PC-9 (cell line): ENCODE data around the gene KCNV2. TPM values are rescaled to one million over a fixed set of nuclear protein-coding genes. Genes with fewer than 3 reads are reported as not detected.

Experiments used
- BruUV-seq: library from RNA; stranded (reverse); fragments of 400-500 nt; replicated peaks from 2 replicates; lab custom pipeline; 2021; lab: Mats Ljungman, UMichigan
- CTCF ChIA-PET: fragments of 300-600 bp; sonication (Branson Sonifier 250); formaldehyde crosslinking; loops from one replicate; lab custom pipeline; 2022; ENCODE audit warnings: antibody characterized with exemption; lab: Charles Lee
- POLR2A ChIA-PET: fragments of 300-600 bp; sonication (Branson Sonifier 250); formaldehyde crosslinking; loops from one replicate; lab custom pipeline; 2022; ENCODE audit warnings: antibody characterized with exemption; ENCODE audit not compliant: unreplicated experiment; lab: Charles Lee
- DNase-seq, 2 experiments: peaks; one replicate each; pipeline versions ENCODE4 v3.0.0 to v3.0.0-alpha.2; 2015 to 2022; ENCODE audit warnings: mixed read lengths in 1 of 2
- H2AFZ ChIP-seq: fragments of 200-600 bp; sonication (generic); 2 replicates; pipeline ENCODE4 v1.8.1; 2017; ENCODE audit warnings: antibody characterized with exemption
- H3F3A ChIP-seq: fragments of 200-600 bp; sonication (generic); 2 replicates; pipeline ENCODE4 v1.8.1; 2017; ENCODE audit warnings: antibody characterized with exemption, mild to moderate bottlenecking, low read depth; ENCODE audit not compliant: insufficient read depth
- H3K27ac ChIP-seq: fragments of 200-600 bp; sonication (generic); 2 replicates; pipeline ENCODE4 v1.6.1; 2016; ENCODE audit warnings: mixed run types
- H3K27me3 ChIP-seq: fragments of 200-600 bp; sonication (generic); 2 replicates; pipeline ENCODE4 v1.6.1; 2016; ENCODE audit warnings: low read depth, mixed run types; ENCODE audit not compliant: insufficient read depth
- H3K36me3 ChIP-seq: fragments of 200-600 bp; sonication (generic); 2 replicates; pipeline ENCODE4 v1.6.1; 2016; ENCODE audit warnings: low read depth, mixed run types
- H3K4me1 ChIP-seq: fragments of 200-600 bp; sonication (generic); replicated peaks from 2 replicates; pipeline ENCODE4 v1.6.1; 2016; ENCODE audit warnings: mixed run types; ENCODE audit not compliant: insufficient read depth
- H3K4me2 ChIP-seq: fragments of 200-600 bp; sonication (generic); 2 replicates; pipeline ENCODE4 v1.6.1; 2017; ENCODE audit warnings: mixed run types
- H3K4me3 ChIP-seq: fragments of 200-600 bp; sonication (generic); 2 replicates; pipeline ENCODE4 v1.6.1; 2016; ENCODE audit warnings: mixed run types
- H3K79me2 ChIP-seq: fragments of 200-600 bp; sonication (generic); 2 replicates; pipeline ENCODE4 v1.6.1; 2017; ENCODE audit warnings: low read depth, mixed run types
- H3K9me2 ChIP-seq: fragments of 200-600 bp; sonication (generic); 2 replicates; pipeline ENCODE4 v1.8.1; 2017; ENCODE audit warnings: mild to moderate bottlenecking; ENCODE audit not compliant: insufficient read depth
- H3K9me3 ChIP-seq: fragments of 200-600 bp; sonication (generic); 2 replicates; pipeline ENCODE4 v1.8.1; 2016; ENCODE audit warnings: low read depth; ENCODE audit not compliant: insufficient read depth
- H4K20me1 ChIP-seq: fragments of 200-600 bp; sonication (generic); 2 replicates; pipeline ENCODE4 v1.8.1; 2017; ENCODE audit not compliant: insufficient read depth
- CTCF ChIP-seq: fragments of 200-600 bp; sonication (generic); conservative IDR thresholded peaks from 2 replicates; pipeline ENCODE4 v1.6.1; 2017; ENCODE audit warnings: mixed run types, antibody characterized with exemption, mild to moderate bottlenecking, moderate library complexity
- EZH2 ChIP-seq: fragments of 200-600 bp; sonication (generic); IDR thresholded peaks from 2 replicates; pipeline ENCODE4 v1.8.0; 2017; ENCODE audit warnings: antibody characterized with exemption, low read depth
- intact Hi-C: fragments of 100-400 bp; cut with micrococcal nuclease; formaldehyde crosslinking; loops from one replicate; pipeline ENCODE4 v1.10.0; 2022; ENCODE audit not compliant: unreplicated experiment
- total RNA-seq: library from RNA; stranded (reverse); gene quantifications from 2 replicates; pipeline ENCODE4 v1.2.3, GENCODE V29; 2021

The KCNV2 gene
- total RNA-seq, 1 experiment from 2014 or later: not detected

GRCh38 chr9:2729003-2729402, 11.7 kb downstream of the KCNV2 start:
- POLR2A ChIA-PET: interaction anchor here (0.6 kb wide), 1 partner anchor 88 kb away, joined by 3 read pairs; no protein-coding TSS in a partner anchor
- Histone ChIP-seq H3K4me1 (no peaks in the 10 kb centered on the region), H3K4me3 (no peak overlapping the region), H3K79me2 (no peaks in the 10 kb centered on the region), H3K9me3 (no peaks in the 10 kb centered on the region), H4K20me1 (no peaks in the 10 kb centered on the region), H3K27ac (no peak overlapping the region), H3K36me3 (no peaks in the 10 kb centered on the region), H3K27me3 (no peaks in the 10 kb centered on the region), H2AFZ (no peak overlapping the region), H3K9me2 (no peaks in the 10 kb centered on the region), H3K4me2 (no peak overlapping the region), H3F3A (no peaks in the 10 kb centered on the region)
- CTCF ChIA-PET: interaction anchor here (0.6 kb wide), 1 partner anchor 28 kb away, joined by 5 read pairs; no protein-coding TSS in a partner anchor
- intact Hi-C loops: loop anchor here (5.0 kb wide), 1 partner anchor 597 kb away; no protein-coding TSS in a partner anchor
- BruUV-seq: no TSS peak
- no peak for TF ChIP-seq EZH2
- no peak for TF ChIP-seq CTCF
- no peak for DNase-seq

GRCh38 chr9:2729721-2730120, 12.4 kb downstream of the KCNV2 start:
- no peaks in the 10 kb centered on the region for H3K9me3 ChIP-seq
- no peaks in the 10 kb centered on the region for H3K9me2 ChIP-seq
- no peaks in the 10 kb centered on the region for H3K4me1 ChIP-seq
- no peaks in the 10 kb centered on the region for H4K20me1 ChIP-seq
- no peak overlapping the region for H3K4me3 ChIP-seq
- no peaks in the 10 kb centered on the region for H3K27me3 ChIP-seq
- no peak overlapping the region for H3K27ac ChIP-seq
- POLR2A ChIA-PET: interaction anchor here (0.6 kb wide), 1 partner anchor 87 kb away, joined by 3 read pairs; no protein-coding TSS in a partner anchor
- DNase-seq: no peak
- H2AFZ ChIP-seq: no peak overlapping the region
- CTCF ChIA-PET: interaction anchor here (0.6 kb wide), 1 partner anchor 94 kb away, joined by 8 read pairs; no protein-coding TSS in a partner anchor
- no TSS peak for BruUV-seq
- TF ChIP-seq EZH2: no peak
- TF ChIP-seq CTCF: no peak
- intact Hi-C loops: loop anchor here (5.0 kb wide), 1 partner anchor 597 kb away; no protein-coding TSS in a partner anchor
- H3K4me2 ChIP-seq: no peak overlapping the region
- H3K36me3 ChIP-seq: no peaks in the 10 kb centered on the region
- no peaks in the 10 kb centered on the region for H3K79me2 ChIP-seq
- no peaks in the 10 kb centered on the region for H3F3A ChIP-seq

GRCh38 chr9:2730971-2731370, 13.7 kb downstream of the KCNV2 start:
- intact Hi-C loops: no loop called here
- Histone ChIP-seq H2AFZ (no peak overlapping the region), H3K27me3 (no peaks in the 10 kb centered on the region), H3K9me3 (no peaks in the 10 kb centered on the region), H3K4me2 (no peak overlapping the region), H3K4me1 (no peaks in the 10 kb centered on the region), H3K27ac (no peak overlapping the region), H3K9me2 (no peaks in the 10 kb centered on the region), H3K36me3 (no peaks in the 10 kb centered on the region), H3F3A (no peaks in the 10 kb centered on the region), H3K4me3 (no peak overlapping the region), H4K20me1 (no peaks in the 10 kb centered on the region), H3K79me2 (no peaks in the 10 kb centered on the region)
- BruUV-seq: no TSS peak
- no peak for DNase-seq
- no peak for TF ChIP-seq EZH2
- no peak for TF ChIP-seq CTCF
- ChIA-PET CTCF (no interaction called here), POLR2A (no interaction called here)
